IMR-90 (cell line): Measurements from ENCODE around the gene GCSAM. TPM values are rescaled to one million over a fixed set of nuclear protein-coding genes. Genes with fewer than 3 reads are reported as not detected.

Experiments
- ATAC-seq: fragments of 200-7000 bp; cut with Tn5 transposase; 2 replicates; pipeline ENCODE4 v1.9.1; 2020; ENCODE audit warnings: low read depth, mild to moderate bottlenecking, moderate library complexity
- BruUV-seq: library from RNA; stranded (reverse); fragments of 400-500 nt; replicated peaks from 2 replicates; lab custom pipeline; 2021; lab: Mats Ljungman, UMichigan
- CTCF ChIA-PET: fragments of 300-600 bp; formaldehyde crosslinking; extraction: SDS; loops from one replicate; lab custom pipeline; 2021; ENCODE audit warnings: antibody characterized with exemption; lab: Yijun Ruan, JAX
- POLR2A ChIA-PET: fragments of 300-600 bp; sonication (Branson Sonifier 250); formaldehyde crosslinking; loops from one replicate; lab custom pipeline; 2022; ENCODE audit warnings: antibody characterized with exemption; ENCODE audit not compliant: unreplicated experiment; lab: Charles Lee
- DNase-seq: peaks from one replicate; pipeline ENCODE4 v3.0.0; 2013
- H2AFZ ChIP-seq: replicated peaks from 2 replicates; pipeline ENCODE3; 2013; ENCODE audit warnings: low read length, mild to moderate bottlenecking; ENCODE audit not compliant: poor library complexity
- H2AK5ac ChIP-seq: 2 replicates; pipeline ENCODE4 v1.6.1; 2013; ENCODE audit warnings: low read depth, low read length, inconsistent platforms
- H2AK9ac ChIP-seq: replicated peaks from 2 replicates; pipeline ENCODE3; 2013; ENCODE audit warnings: mild to moderate bottlenecking, low read depth, low read length, moderate library complexity; ENCODE audit not compliant: poor library complexity
- H2BK120ac ChIP-seq: 2 replicates; pipeline ENCODE4 v1.6.1; 2013; ENCODE audit warnings: low read depth, low read length, inconsistent platforms
- H2BK15ac ChIP-seq: 3 replicates; pipeline ENCODE4 v1.6.1; 2013; ENCODE audit warnings: low read depth, low read length, inconsistent platforms
- H2BK20ac ChIP-seq: 2 replicates; pipeline ENCODE4 v1.6.1; 2013; ENCODE audit warnings: low read depth, mild to moderate bottlenecking, inconsistent platforms, low read length, moderate library complexity
- H2BK5ac ChIP-seq: 2 replicates; pipeline ENCODE4 v1.6.1; 2013; ENCODE audit warnings: mild to moderate bottlenecking, low read depth, low read length, inconsistent platforms; ENCODE audit not compliant: poor library complexity, severe bottlenecking
- H3K14ac ChIP-seq: replicated peaks from 2 replicates; pipeline ENCODE4 v1.6.1; 2013; ENCODE audit warnings: low read depth, low read length, inconsistent platforms
- H3K18ac ChIP-seq: 2 replicates; pipeline ENCODE4 v1.6.1; 2013; ENCODE audit warnings: low read depth, low read length, control low read depth
- H3K23ac ChIP-seq: 2 replicates; pipeline ENCODE4 v1.6.1; 2013; ENCODE audit warnings: low read depth, low read length, inconsistent platforms
- H3K27ac ChIP-seq: 2 replicates; pipeline ENCODE4 v1.5.1; 2013; ENCODE audit warnings: mild to moderate bottlenecking, control low read depth, low read length; ENCODE audit not compliant: insufficient read depth
- H3K27me3 ChIP-seq: 2 replicates; pipeline ENCODE4 v1.6.1; 2013; ENCODE audit warnings: low read length; ENCODE audit not compliant: control insufficient read depth, insufficient read depth
- H3K36me3 ChIP-seq: 2 replicates; pipeline ENCODE4 v1.6.1; 2013; ENCODE audit warnings: low read length, mixed read lengths; ENCODE audit not compliant: control insufficient read depth, insufficient read depth
- H3K4ac ChIP-seq: 2 replicates; pipeline ENCODE4 v1.6.1; 2013; ENCODE audit warnings: low read depth, low read length, inconsistent platforms
- H3K4me1 ChIP-seq: 2 replicates; pipeline ENCODE4 v1.6.1; 2013; ENCODE audit warnings: low read length, mixed read lengths; ENCODE audit not compliant: control insufficient read depth, insufficient read depth
- H3K4me2 ChIP-seq: 2 replicates; pipeline ENCODE4 v1.6.1; 2013; ENCODE audit warnings: low read depth, mild to moderate bottlenecking, control low read depth, low read length, moderate library complexity
- H3K4me3 ChIP-seq: 2 replicates; pipeline ENCODE4 v1.5.1; 2013; ENCODE audit warnings: low read depth, mild to moderate bottlenecking, control low read depth, low read length, moderate library complexity; ENCODE audit not compliant: insufficient read depth
- H3K56ac ChIP-seq: 2 replicates; pipeline ENCODE4 v1.6.1; 2013; ENCODE audit warnings: low read length, inconsistent platforms; ENCODE audit not compliant: insufficient read depth; ENCODE audit errors: extremely low read depth
- H3K79me1 ChIP-seq, 2 experiments: 2 replicates each; pipeline ENCODE4 v1.6.1; 2013; ENCODE audit warnings: low read length in 2 of 2, inconsistent platforms in 1 of 2, low read depth in 1 of 2
- H3K9ac ChIP-seq: 2 replicates; pipeline ENCODE4 v1.6.1; 2013; ENCODE audit warnings: low read depth, low read length, control low read depth
- H3K9me1 ChIP-seq: 2 replicates; pipeline ENCODE4 v1.6.1; 2013; ENCODE audit warnings: low read length, inconsistent platforms; ENCODE audit not compliant: insufficient read depth
- H3K9me3 ChIP-seq: 2 replicates; pipeline ENCODE4 v1.6.1; 2013; ENCODE audit warnings: low read length; ENCODE audit not compliant: control insufficient read depth, insufficient read depth
- H4K20me1 ChIP-seq: 2 replicates; pipeline ENCODE4 v1.6.1; 2013; ENCODE audit warnings: low read length, inconsistent platforms; ENCODE audit not compliant: insufficient read depth
- H4K5ac ChIP-seq: 2 replicates; pipeline ENCODE4 v1.6.1; 2013; ENCODE audit warnings: mild to moderate bottlenecking, low read depth, low read length, control low read depth
- H4K8ac ChIP-seq, 2 experiments: 2 replicates each; pipeline ENCODE4 v1.6.1; 2013; ENCODE audit warnings: low read depth in 2 of 2, low read length in 2 of 2, control low read depth in 1 of 2, inconsistent platforms in 1 of 2
- H4K91ac ChIP-seq: 2 replicates; pipeline ENCODE4 v1.6.1; 2013; ENCODE audit warnings: low read depth, low read length, inconsistent platforms; ENCODE audit not compliant: insufficient read depth
- BHLHE40 ChIP-seq: fragments of 150-350 bp; IDR thresholded peaks from 2 replicates; pipeline ENCODE4 v1.6.1; 2016; ENCODE audit warnings: mild to moderate bottlenecking, low read depth, low read length
- CEBPB ChIP-seq: IDR thresholded peaks from 2 replicates; pipeline ENCODE4 v1.6.1; 2012; ENCODE audit warnings: low read depth, low read length, improper control_type of control experiment
- CHD1 ChIP-seq: IDR thresholded peaks from 2 replicates; pipeline ENCODE4 v1.6.1; 2012; ENCODE audit warnings: low read depth, low read length, improper control_type of control experiment
- ELK1 ChIP-seq: fragments of 150-350 bp; IDR thresholded peaks from 2 replicates; pipeline ENCODE4 v1.6.1; 2016; ENCODE audit warnings: low read depth, mild to moderate bottlenecking, low read length, moderate library complexity, borderline replicate concordance
- FOS ChIP-seq: fragments of 150-350 bp; IDR thresholded peaks from 2 replicates; pipeline ENCODE4 v1.6.1; 2016; ENCODE audit warnings: low read depth, low read length
- MAFK ChIP-seq: IDR thresholded peaks from 2 replicates; pipeline ENCODE4 v1.6.1; 2012; ENCODE audit warnings: low read depth, low read length, improper control_type of control experiment
- MAZ ChIP-seq: IDR thresholded peaks from 2 replicates; pipeline ENCODE4 v1.6.1; 2012; ENCODE audit warnings: low read depth, mild to moderate bottlenecking, low read length, improper control_type of control experiment, moderate library complexity, borderline replicate concordance
- MXI1 ChIP-seq: IDR thresholded peaks from 2 replicates; pipeline ENCODE4 v1.6.1; 2012; ENCODE audit warnings: low read depth, mild to moderate bottlenecking, low read length, moderate library complexity, borderline replicate concordance
- NFE2L2 ChIP-seq: fragments of 150-350 bp; IDR thresholded peaks from 2 replicates; pipeline ENCODE4 v1.6.1; 2016; ENCODE audit warnings: low read depth, mild to moderate bottlenecking, low read length
- POLR2A ChIP-seq: IDR thresholded peaks from 2 replicates; pipeline ENCODE4 v1.6.1; 2012; ENCODE audit warnings: mild to moderate bottlenecking, low read depth, low read length
- RAD21 ChIP-seq: IDR thresholded peaks from 2 replicates; pipeline ENCODE4 v1.6.1; 2012; ENCODE audit warnings: low read length, improper control_type of control experiment
- RCOR1 ChIP-seq: IDR thresholded peaks from 2 replicates; pipeline ENCODE4 v1.6.1; 2012; ENCODE audit warnings: mild to moderate bottlenecking, low read length, improper control_type of control experiment; ENCODE audit not compliant: insufficient replicate concordance
- RFX5 ChIP-seq: IDR thresholded peaks from 2 replicates; pipeline ENCODE4 v1.8.0; 2012; ENCODE audit warnings: low read depth, mild to moderate bottlenecking, low read length, moderate library complexity
- SMC3 ChIP-seq: fragments of 150-350 bp; IDR thresholded peaks from 2 replicates; pipeline ENCODE4 v1.6.1; 2016; ENCODE audit warnings: low read depth, mild to moderate bottlenecking, antibody characterized with exemption, low read length, moderate library complexity
- WGBS, 2 experiments: methylation state at CpG; one replicate each; pipeline versions ENCODE4 v1.1.5 to v1.1.7; 2013; ENCODE audit warnings: missing lambda C conversion rate in 2 of 2; ENCODE audit not compliant: insufficient read length in 1 of 2; ENCODE audit errors: extremely low coverage in 2 of 2; 5-methylcytosine and 5-hydroxymethylcytosine counted together
- dilution Hi-C: fragments of 300-500 bp; cut with HindIII; formaldehyde crosslinking; loops from one replicate; pipeline ENCODE4 v1.14.3; 2018; ENCODE audit warnings: low sequenced_read_pairs; ENCODE audit not compliant: unreplicated experiment
- in situ Hi-C: fragments of 300-500 bp; cut with MboI; formaldehyde crosslinking; loops from 3 replicates; pipeline ENCODE4 v1.14.3; 2019; ENCODE audit warnings: low sequenced_read_pairs, inconsistent platforms, mixed read lengths
- intact Hi-C: fragments of 100-400 bp; cut with micrococcal nuclease; formaldehyde crosslinking; loops from 2 replicates; pipeline ENCODE4 v1.10.0; 2022
- polyA plus RNA-seq, 3 experiments: library from polyadenylated mRNA; depleted of rRNA; stranded (reverse); fragments of >200 nt; gene quantifications; 2 replicates each; pipeline ENCODE4 v1.2.3, GENCODE V29; 2012; ENCODE audit warnings: low replicate concordance in 1 of 3
- total RNA-seq: library from RNA; depleted of rRNA; stranded (reverse); fragments of >200 nt; gene quantifications from 2 replicates; pipeline ENCODE4 v1.2.3, GENCODE V29; 2012
- TF ChIP-seq, protein P1 (sequence below): conservative IDR thresholded peaks from 2 replicates; pipeline ENCODE4 v1.5.1; 2012; ENCODE audit warnings: mild to moderate bottlenecking, low read depth, low read length, improper control_type of control experiment

The GCSAM gene
- total and polyA plus RNA-seq, 2 of the 4 experiments (the other 2 are of a cell fraction) = not detected

DNA sequence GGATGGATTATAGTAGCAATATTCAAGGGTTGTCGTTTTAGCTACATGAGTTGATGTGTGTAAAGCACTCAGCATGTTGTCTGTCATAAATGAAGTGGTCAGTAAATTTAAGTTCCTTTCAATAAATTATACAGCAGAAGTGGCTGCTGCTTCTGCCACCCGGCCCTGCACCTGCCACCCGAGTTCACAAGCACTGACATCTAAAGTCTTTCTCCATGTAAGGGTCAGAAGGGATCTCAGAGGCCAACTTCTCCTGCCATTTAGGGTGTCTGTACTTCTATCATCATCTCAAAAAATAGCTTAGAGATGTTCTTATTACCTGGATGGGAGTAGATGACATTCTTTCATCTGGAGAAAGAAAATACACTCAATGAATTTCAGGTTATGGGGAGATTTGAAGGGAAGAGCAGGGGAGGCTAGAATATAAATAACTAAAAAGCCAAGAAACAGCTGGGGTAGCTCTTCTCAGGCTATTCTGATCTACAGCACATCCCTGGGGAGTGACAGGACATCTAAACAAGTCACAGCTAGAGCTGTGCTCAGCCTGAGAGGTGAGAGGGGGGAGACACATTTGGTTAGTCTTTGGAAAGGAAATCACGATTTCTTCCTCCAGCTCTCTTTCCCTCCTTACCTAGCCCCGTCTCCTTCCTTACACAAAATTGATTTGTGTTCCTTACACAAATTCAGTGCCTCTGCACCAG, 8.0 kb downstream of the GCSAM start:
- Histone ChIP-seq H3K9ac (no peak overlapping the region), H2AK9ac (peak overlapping the region; percentile 12), H3K4me1 (peaks cover 4% of the 10 kb centered on the region; the same call in 1 of the 2 replicates), H3K9me3 (no peaks in the 10 kb centered on the region), H3K4me2 (no peak overlapping the region), H3K18ac (no peak overlapping the region), H2BK5ac (no peak overlapping the region), H4K8ac (no peak overlapping the region), H2BK20ac (no peak overlapping the region), H4K5ac (no peak overlapping the region), H3K4me3 (no peak overlapping the region), H3K4ac (no peak overlapping the region), H3K36me3 (no peaks in the 10 kb centered on the region; the same call in 1 of the 2 replicates), H2BK120ac (no peak overlapping the region), H3K14ac (no peak overlapping the region), H4K20me1 (no peaks in the 10 kb centered on the region), H3K79me1 (no peaks in the 10 kb centered on the region; a peak in 2 of 4 replicates), H3K9me1 (no peaks in the 10 kb centered on the region; the same call in 1 of the 2 replicates), H3K23ac (no peak overlapping the region), H2BK15ac (no peak overlapping the region), H3K27ac (no peak overlapping the region), H3K27me3 (no peaks in the 10 kb centered on the region), H2AFZ (no peak overlapping the region), H4K91ac (no peak overlapping the region), H2AK5ac (no peak overlapping the region), H3K56ac (no peak overlapping the region)
- ATAC-seq = no peak
- in situ Hi-C loops = loop anchor here (25.0 kb wide), 1 partner anchor 387 kb away; no protein-coding TSS in a partner anchor
- no TSS peak for BruUV-seq
- DNase-seq = no peak
- ChIA-PET CTCF (interaction anchor here (2.6 kb wide), 1 partner anchor 12 kb away, joined by 7 read pairs; no protein-coding TSS in a partner anchor), POLR2A (no interaction called here)
- dilution Hi-C loops = no loop called here
- intact Hi-C loops = no loop called here
- no CpG with 5 or more reads among the region's 5 CpGs for WGBS, 2 experiments
- TF ChIP-seq BHLHE40 (no peak), RAD21 (no peak), CHD1 (no peak), NFE2L2 (no peak), POLR2A (no peak), FOS (no peak), CEBPB (no peak), RCOR1 (no peak), MXI1 (no peak), SMC3 (no peak), MAZ (no peak), MAFK (no peak), ELK1 (no peak), RFX5 (no peak)
- TF ChIP-seq, protein P1, sequence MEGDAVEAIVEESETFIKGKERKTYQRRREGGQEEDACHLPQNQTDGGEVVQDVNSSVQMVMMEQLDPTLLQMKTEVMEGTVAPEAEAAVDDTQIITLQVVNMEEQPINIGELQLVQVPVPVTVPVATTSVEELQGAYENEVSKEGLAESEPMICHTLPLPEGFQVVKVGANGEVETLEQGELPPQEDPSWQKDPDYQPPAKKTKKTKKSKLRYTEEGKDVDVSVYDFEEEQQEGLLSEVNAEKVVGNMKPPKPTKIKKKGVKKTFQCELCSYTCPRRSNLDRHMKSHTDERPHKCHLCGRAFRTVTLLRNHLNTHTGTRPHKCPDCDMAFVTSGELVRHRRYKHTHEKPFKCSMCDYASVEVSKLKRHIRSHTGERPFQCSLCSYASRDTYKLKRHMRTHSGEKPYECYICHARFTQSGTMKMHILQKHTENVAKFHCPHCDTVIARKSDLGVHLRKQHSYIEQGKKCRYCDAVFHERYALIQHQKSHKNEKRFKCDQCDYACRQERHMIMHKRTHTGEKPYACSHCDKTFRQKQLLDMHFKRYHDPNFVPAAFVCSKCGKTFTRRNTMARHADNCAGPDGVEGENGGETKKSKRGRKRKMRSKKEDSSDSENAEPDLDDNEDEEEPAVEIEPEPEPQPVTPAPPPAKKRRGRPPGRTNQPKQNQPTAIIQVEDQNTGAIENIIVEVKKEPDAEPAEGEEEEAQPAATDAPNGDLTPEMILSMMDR = no peak
